Activated gamma-delta T cell (primary cell): Measurements from ENCODE around the gene ICA1.

Experiments
- DNase-seq: peaks from one replicate; lab custom pipeline; 2025; lab: John Stamatoyannopoulos, UW

The ICA1 gene

DNA sequence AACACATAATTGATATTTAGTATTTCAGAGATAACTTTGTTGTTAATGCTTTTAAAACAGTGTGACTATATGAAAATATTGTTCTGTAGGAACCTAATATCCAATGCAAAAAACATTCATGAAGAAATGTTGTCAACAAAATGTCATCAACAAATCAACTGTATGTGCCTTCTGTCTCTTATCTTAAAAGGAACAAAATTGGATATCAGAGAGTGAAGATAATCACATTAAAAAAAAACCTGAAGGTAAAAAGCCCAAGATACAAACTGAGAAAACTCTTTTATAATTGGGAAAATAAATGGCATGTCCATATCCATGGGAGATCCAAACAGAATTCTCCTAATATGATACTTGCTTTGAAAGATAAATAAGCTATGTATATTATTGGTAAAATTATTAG lies 33.9 kb downstream of the ICA1 start:
- no peak for DNase-seq

GRCh38 chr7:8227261-8227660 lies 34.7 kb downstream of the ICA1 start:
- DNase-seq: no peak

DNA sequence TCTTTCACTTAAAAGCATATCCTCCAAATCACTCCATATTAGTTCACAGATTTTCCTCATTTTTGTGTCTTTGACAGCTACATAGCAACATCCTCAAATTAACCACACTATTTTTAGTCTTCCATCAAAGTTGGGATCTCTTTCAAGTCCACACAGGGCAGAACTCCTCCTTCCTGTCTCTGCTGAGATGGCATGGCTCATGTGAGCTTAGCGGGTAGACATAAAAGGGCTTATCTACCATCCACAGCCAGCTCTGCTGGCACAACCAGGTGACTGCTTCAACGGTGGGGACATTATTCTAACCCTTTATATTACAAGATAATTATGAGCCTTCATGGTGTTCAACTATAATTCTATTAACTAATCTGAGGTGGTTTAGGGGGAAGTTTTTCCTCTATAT lies 35.5 kb downstream of the ICA1 start:
- no peak for DNase-seq

- no peak for DNase-seq
Observed at GRCh38 chr7:8221567-8221966, 40.4 kb downstream of the ICA1 start.

DNA sequence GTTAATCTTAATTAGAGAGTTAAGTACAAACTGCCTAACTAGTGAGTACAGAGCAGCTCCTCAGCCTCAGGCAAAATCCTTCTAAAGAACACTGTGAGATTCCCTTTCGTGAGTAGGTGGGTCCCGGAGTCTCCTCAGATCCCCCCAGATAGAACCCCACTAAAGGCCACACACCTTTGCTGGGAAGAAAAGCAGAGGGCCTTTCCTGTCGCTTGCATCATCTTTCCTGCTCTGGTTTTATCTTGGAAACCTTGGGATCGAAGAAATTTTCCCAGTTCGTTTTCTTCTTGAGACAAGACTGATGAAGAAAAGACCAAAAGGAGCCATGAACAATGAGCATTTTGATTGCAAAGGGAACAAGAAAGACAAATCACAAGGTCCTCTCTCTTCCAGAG lies 40.9 kb downstream of the ICA1 start:
- no peak for DNase-seq

DNA sequence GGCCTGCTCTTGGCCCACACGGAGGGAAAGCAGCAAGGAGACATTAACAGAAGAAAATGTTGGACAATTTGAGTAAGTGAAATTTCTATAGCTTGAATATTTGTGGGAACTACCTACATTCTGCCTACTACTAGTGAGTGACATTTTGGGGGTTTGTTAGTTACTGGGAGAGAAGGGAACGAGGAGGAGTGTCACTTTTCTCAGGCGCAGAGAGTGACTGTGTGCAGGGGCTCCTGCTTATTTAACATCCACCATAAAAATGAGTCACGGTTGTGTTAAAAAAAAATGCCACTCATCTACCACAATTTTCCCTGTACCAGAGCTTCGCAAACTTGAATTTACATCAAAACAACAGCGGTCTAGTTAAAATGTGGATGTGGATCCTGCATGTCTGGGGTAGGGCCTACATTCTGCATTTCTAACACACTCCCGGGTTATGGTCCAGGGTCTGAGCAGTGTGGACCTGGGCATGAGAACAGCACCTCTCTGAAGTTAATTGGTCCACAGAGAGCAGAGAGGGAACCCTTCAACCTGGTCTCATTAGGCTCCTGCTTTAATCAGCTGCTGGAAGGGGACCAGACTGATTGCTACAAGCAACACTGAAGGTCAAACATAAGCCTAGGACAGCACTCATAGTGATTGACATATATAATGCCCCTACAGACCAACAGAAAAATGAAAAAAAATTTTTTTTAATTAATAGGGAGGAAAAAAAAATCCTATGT lies 41.4 kb downstream of the ICA1 start:
- DNase-seq: no peak

GRCh38 chr7:8217200-8218068 lies 44.5 kb downstream of the ICA1 start:
- no peak for DNase-seq

DNA sequence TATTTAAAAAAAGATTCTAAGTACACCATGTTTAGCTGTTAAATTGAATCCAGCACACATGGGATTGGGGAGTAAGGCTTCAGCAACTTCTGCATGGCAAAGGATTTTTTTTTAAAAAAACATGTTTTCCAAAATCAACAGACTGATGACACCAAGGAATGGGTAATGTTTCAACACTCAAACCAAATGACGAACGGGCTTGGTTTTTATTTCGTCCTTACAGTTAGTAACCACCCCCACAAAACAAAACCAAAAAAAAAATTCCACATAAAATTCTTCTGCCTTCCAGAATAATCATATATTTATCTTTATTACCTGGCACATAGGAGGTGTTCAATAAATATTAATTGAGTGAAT lies 45.7 kb downstream of the ICA1 start:
- no peak for DNase-seq

DNA sequence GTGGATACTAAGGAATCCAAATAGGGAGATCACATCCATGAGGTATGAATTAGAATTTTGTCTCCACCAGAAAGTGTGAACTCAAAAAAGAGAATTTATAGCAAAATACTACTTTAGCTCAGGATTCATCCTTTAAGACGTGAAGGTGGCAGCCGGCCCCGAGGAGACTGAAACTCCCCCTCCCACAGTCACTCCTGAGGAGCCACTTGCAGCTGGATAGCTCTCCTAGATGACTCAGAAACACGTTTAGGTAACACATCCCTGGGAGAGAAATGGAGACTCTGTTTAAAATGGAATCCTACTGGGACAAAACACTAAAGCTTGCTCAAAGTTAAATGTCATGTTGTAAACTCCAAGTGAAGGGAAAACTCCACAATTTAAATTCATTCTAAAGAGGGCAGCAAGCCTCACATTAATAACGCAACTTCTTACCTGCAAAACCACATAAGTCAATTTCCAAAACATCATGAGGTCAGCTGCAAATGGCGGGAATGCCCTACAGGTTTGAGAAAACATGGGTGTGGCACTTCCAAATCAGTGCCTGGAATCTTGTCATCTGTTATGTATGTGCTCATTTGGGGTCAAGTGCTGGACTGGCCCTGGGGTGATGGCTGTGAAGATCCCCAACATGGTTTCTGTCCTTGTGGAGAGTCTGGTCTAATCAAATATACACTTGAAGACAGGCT lies 46.2 kb downstream of the ICA1 start:
- no peak for DNase-seq

DNA sequence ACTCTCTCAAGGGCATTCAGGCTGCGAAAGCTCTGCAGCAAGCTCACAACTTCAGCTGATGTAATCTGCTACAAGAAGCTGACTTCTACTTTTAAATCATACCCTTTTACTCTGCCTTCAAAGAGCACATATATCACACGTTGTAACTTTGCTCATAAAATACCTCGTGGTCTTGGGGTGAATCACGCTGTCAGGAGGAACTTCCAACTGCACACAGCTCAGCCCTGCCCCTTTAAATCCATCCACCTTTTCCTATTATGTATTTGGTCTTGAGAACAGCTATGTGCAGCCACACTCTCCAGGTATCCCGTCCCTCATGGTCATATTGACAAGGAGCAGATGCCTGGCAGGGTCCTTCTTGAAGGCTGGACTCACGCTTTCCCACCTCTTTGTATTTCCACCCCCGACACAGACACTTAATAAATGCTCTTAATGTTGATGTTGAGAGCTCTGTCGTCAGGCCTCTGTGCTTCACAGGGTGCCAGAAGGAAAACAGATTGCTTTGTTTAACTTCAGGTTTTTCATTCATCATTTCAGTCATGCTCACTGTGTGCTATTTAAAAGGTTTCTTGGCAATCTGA lies 47.6 kb downstream of the ICA1 start:
- DNase-seq: no peak

- DNase-seq: no peak
Observed at GRCh38 chr7:8213381-8213780, 48.6 kb downstream of the ICA1 start.

- DNase-seq: no peak
Observed at GRCh38 chr7:8212638-8213037, 49.3 kb downstream of the ICA1 start.

DNA sequence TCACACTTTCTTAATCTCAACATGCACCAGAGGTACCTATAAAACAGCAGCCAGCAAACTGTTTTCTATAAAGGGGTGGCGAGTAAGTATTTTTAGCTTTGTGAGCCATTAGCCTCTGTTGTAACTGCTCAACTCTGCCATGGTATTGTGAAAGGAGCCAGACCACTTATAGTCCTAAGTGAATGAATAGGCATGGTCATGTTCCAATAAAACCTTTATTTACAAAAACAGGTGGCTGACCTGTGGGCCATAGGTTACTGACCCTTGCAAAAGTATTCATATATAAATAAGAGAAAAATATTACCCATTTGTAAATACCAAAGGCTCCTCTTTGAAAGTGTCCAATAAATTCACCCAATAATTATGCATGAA lies 50.3 kb downstream of the ICA1 start:
- no peak for DNase-seq

DNA sequence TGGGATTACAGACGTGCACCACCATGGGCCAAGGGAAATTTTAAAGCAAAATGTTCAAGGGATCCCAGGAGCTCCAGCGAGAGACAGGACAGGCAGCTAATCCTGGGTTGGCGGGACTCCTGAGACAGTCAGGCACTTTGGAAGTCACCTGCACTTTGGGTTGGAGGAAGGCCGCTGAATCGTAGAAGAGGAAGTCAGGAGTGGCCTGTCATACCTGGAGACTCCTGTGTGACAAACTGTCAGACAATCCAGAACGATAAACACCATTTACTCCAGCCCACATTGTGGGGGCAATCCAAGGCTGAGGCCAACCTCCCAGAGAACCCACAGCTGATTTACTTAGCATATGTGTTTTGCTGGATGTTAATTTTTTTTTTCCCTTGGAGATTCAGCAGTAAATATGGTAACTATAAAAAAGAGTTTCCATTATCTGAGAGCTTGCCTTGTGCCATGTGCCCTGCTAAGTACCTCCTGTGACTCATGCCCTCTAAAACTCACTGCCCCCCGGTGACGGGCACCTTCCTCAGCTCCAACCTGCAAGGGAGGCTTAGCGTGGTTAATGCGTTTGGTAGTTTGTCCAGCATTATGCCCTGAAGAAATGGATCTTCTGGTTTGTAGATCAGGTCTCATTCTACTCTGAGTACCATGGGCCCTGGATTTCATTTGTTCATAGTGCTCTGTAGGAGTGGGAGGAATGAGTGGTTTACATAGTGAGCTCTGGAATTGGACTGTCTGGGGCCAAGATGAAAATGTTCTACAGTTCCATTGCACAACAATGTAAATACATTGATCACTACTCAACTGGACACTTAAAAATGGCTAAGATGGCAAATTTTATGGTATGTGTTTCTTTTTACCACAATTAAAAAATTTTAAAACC lies 50.9 kb downstream of the ICA1 start:
- no peak for DNase-seq

GRCh38 chr7:8209353-8209752 lies 52.6 kb downstream of the ICA1 start:
- DNase-seq: no peak

GRCh38 chr7:8208816-8209215 lies 53.2 kb downstream of the ICA1 start:
- no peak for DNase-seq

DNA sequence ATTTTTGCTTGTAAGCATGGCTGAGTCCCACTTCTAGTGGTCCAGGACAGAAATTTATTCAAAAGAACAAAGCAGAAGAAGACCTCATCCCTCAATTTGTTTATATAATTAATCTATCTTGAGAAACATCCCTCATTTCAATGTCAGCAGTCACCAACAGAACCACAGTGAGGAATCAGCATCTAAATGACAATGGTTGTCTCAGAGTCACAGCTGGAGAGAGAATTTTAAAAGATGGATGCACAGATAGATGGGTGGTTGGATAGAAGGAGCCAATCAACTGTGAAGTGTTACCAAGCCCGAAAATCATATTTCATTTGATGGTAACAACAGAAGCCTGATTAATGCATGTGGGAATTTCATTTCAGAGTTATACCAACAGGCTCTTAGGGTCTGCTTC lies 55.0 kb downstream of the ICA1 start:
- no peak for DNase-seq

DNA sequence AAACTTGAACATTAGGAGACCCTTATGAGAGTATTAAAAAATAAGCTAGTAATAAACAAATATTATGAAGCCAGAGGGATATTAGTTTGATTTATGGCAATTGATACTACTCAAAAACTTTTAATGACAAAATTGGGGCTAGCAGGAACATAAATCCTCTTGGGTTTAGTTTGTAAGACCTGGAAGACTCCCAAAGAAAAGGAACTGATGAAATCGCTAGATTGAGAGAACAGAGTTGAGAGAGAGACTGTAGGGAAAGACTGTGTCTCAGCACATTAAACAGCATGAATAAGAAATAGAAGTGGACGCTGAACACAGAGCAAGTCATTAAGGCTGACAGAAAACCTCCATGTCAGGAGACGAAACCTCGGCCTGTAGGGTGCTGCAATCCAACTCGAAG lies 56.4 kb downstream of the ICA1 start:
- no peak for DNase-seq

GRCh38 chr7:8205031-8205387 lies 57.0 kb downstream of the ICA1 start:
- no peak for DNase-seq

DNA sequence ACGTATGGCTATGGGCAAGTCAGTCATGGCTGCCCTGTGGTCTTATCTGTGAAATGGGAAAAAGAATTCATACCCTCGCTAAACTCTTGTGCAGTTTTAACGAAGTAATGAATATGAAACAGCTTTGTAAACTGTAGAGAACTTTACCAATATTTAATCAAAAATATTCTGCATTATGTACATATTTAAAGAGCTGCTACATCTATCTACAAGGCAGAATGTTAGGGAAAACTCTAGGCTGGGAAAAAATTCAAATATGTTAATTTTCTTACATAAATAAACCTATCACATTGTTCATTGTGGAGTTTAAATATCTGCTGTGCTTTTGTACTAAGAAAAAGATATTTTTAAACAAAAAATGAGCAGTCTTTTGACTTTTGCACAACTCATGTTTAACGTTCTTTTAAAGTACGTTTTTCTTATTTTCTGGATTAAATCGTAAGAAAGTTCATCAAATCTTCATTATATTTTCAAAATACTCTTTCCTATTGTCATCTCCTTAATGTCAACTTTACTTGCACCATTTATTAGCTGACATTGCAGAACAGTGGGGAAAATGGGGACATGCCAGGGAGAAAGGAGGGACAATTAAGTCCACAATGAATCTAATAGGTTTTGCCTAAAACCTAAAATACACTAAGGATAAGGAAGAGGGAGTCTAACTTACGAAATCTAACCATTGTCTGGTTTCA lies 57.5 kb downstream of the ICA1 start:
- DNase-seq: no peak

DNA sequence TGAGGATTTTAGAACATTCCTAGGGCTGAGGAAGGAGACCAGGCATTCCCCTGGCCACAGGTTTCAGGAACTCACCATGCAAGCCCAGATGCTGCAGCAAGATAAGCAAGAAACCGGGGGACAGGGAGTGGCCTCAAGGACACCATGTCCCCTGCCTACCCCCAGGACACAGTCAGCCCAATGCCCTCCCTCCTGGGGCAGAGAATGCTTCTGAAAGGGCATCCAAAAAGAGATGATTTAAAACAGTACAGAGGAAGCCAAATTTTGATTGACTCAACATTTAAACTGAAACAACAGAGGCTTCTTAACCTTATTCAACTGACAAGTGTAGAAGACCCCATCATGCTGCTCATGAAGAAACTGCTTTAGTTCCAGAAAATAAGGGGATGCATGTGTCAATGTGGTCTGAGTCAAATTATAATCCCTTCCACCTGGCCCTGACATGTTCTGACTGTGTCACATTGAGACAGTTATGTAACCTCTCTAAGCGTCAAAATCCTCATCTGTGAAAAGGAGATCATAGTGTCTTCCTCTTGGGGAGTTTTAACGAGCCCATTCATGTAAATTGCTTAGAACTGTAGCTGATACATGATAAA lies 60.0 kb downstream of the ICA1 start:
- no peak for DNase-seq
